Spleen (tissue), 11 donors: ENCODE results near the gene CTDSPL. TPM values are rescaled to one million over a fixed set of nuclear protein-coding genes. Genes with fewer than 3 reads are reported as not detected.

Source experiments
- DNase-seq: peaks from one replicate; pipeline ENCODE4 v3.0.0-alpha.2; 2020
- H3K27ac ChIP-seq, 8 donors: fragments of 200-600 bp; sonication (generic) in 7 of 8; 1 replicate in 4 of 8; 2 replicates in 4 of 8; pipeline versions ENCODE4 v1.5.0 to v1.8.0; 2016 to 2021; ENCODE audit warnings: inconsistent platforms in 4 of 8, mild to moderate bottlenecking in 4 of 8, moderate library complexity in 1 of 8
- H3K27me3 ChIP-seq, 7 donors: fragments of 200-600 bp; sonication (generic) in 6 of 7; replicated peaks in 1 of 7; 1 replicate in 4 of 7; 2 replicates in 3 of 7; pipeline versions ENCODE4 v1.5.0 to v1.8.0; 2016 to 2021; ENCODE audit warnings: inconsistent platforms in 3 of 7, mild to moderate bottlenecking in 1 of 7
- H3K36me3 ChIP-seq, 6 donors: fragments of 200-600 bp; sonication (generic) in 5 of 6; 1 replicate in 4 of 6; 2 replicates in 2 of 6; pipeline versions ENCODE4 v1.5.0 to v1.8.0; 2016 to 2021; ENCODE audit warnings: inconsistent platforms in 2 of 6
- H3K4me1 ChIP-seq, 6 donors: fragments of 200-600 bp; sonication (generic) in 5 of 6; 1 replicate in 3 of 6; 2 replicates in 3 of 6; pipeline versions ENCODE4 v1.5.0 to v1.8.0; 2016 to 2021; ENCODE audit warnings: inconsistent platforms in 3 of 6
- H3K4me3 ChIP-seq, 8 donors: fragments of 200-600 bp; sonication (generic) in 7 of 8; 1 replicate in 4 of 8; 2 replicates in 4 of 8; pipeline versions ENCODE4 v1.5.0 to v1.8.0; 2016 to 2021; ENCODE audit warnings: inconsistent platforms in 4 of 8, mild to moderate bottlenecking in 4 of 8, moderate library complexity in 2 of 8
- H3K9me3 ChIP-seq, 8 donors: fragments of 200-600 bp; sonication (generic) in 7 of 8; 1 replicate in 4 of 8; 2 replicates in 4 of 8; pipeline versions ENCODE4 v1.5.0 to v1.8.0; 2016 to 2021; ENCODE audit warnings: inconsistent platforms in 4 of 8
- CTCF ChIP-seq, 11 experiments: fragments of 200-600 bp in 7 of 11; fragments of 450-650 bp in 4 of 11; sonication (generic) in 4 of 11; IDR thresholded peaks in 8 of 11; conservative IDR thresholded peaks in 3 of 11; 1 replicate in 7 of 11; 2 replicates in 4 of 11; pipeline versions ENCODE4 v1.4.0 to v1.8.0; 2016 to 2021; ENCODE audit warnings: antibody characterized with exemption in 11 of 11, inconsistent platforms in 4 of 11, mild to moderate bottlenecking in 1 of 11
- POLR2A ChIP-seq, 3 donors: fragments of 450-650 bp; IDR thresholded peaks; one replicate each; pipeline ENCODE4 v1.5.1; 2017; ENCODE audit warnings: antibody characterized with exemption in 3 of 3, mild to moderate bottlenecking in 1 of 3
- POLR2AphosphoS5 ChIP-seq, 3 donors: sonication (generic); formaldehyde crosslinking; IDR thresholded peaks; one replicate each; pipeline ENCODE4 v1.5.1; 2017; ENCODE audit warnings: antibody characterized with exemption in 3 of 3
- WGBS, 5 donors: extraction: QIAGEN DNeasy Blood & Tissue Kit in 3 of 5; methylation state at CpG; one replicate each; pipeline versions ENCODE4 v1.1.5 to v1.1.7; 2013 to 2018; 5-methylcytosine and 5-hydroxymethylcytosine counted together
- intact Hi-C: fragments of 100-400 bp; cut with DNase I; formaldehyde crosslinking; loops from one replicate; pipeline ENCODE4 v1.15.0; 2023; ENCODE audit warnings: low total_unique reads
- polyA plus RNA-seq, 3 donors: library from polyadenylated mRNA; stranded (reverse); fragments of 200-250 nt; gene quantifications; one replicate each; pipeline ENCODE4 v1.2.1, GENCODE V29; 2013
- total RNA-seq, 7 donors: library from RNA; depleted of rRNA in 3 of 7; stranded (reverse); fragments of >200 nt in 3 of 7; fragmentation: NEBNext Ultra II Directional in 4 of 7; extraction: Animal tissue kit (Norgen Biotek cat#: 25700) in 4 of 7; gene quantifications; one replicate each; pipeline versions ENCODE4 v1.1.0 to v1.2.1, GENCODE V29; 2016 to 2021
- donor health status: healthy with polysubstance abuse.
- donor health status: DM: no; HTN: no; CAD: no; lungs with moderate emphysema.
- donor health status: DM: no; HTN: no; CAD: no.
- donor health status: Bipolar disorder and iron deficiency.
- donor health status: healthy.
- donor health status: DM: no; HTN: no; CAD: no.
- donor health status: DM: yes; HTN: yes; CAD: no.

Gene CTDSPL
- total and polyA plus RNA-seq, 10 donors = 3.9 to 46.0 (median 26.2) TPM

- peaks cover 0 to 95% (median 54%) of the 10 kb centered on the region in 6 donors for H3K36me3 ChIP-seq
- 83 to 92% (median 89%) methylated on average over 11 to 15 of the region's 15 CpGs for WGBS, 5 donors
- H3K27me3 ChIP-seq = no peaks in the 10 kb centered on the region
- peak; percentile 74 for DNase-seq
- H3K4me3 ChIP-seq = no peak overlapping the region
- H3K9me3 ChIP-seq = no peaks in the 10 kb centered on the region
- H3K4me1 ChIP-seq = peaks cover 0 to 24% (median 9%) of the 10 kb centered on the region in 6 donors
- H3K27ac ChIP-seq = no peak overlapping the region
- TF ChIP-seq CTCF (IDR thresholded peaks at IDR 0.05 in 8 of 11, conservative IDR thresholded peaks at IDR 0.05 in 3 of 11) (no peak), POLR2A (IDR thresholded peaks at IDR 0.05) (no peak), POLR2AphosphoS5 (IDR thresholded peaks at IDR 0.05) (no peak)
- intact Hi-C loops = no loop called here
Measured at GRCh38 chr3:38005076-38006020, 143.7 kb downstream of the CTDSPL start.

GRCh38 chr3:38006031-38006430, 144.4 kb downstream of the CTDSPL start:
- peak; percentile 72 for DNase-seq
- TF ChIP-seq POLR2AphosphoS5 (IDR thresholded peaks at IDR 0.05) (no peak), CTCF (IDR thresholded peaks at IDR 0.05 in 8 of 11, conservative IDR thresholded peaks at IDR 0.05 in 3 of 11) (no peak), POLR2A (IDR thresholded peaks at IDR 0.05) (no peak)
- Histone ChIP-seq H3K9me3 (no peaks in the 10 kb centered on the region), H3K4me3 (no peak overlapping the region), H3K36me3 (peaks cover 0 to 95% (median 52%) of the 10 kb centered on the region in 6 donors), H3K27me3 (no peaks in the 10 kb centered on the region), H3K4me1 (peaks cover 0 to 25% (median 9%) of the 10 kb centered on the region in 6 donors), H3K27ac (no peak overlapping the region)
- intact Hi-C loops = no loop called here
- 86 to 97% (median 88%) methylated on average over 5 of the region's 5 CpGs; no CpG with 5 or more reads in 1 of the 5 donors for WGBS, 5 donors

GRCh38 chr3:38006445-38006995, 144.8 kb downstream of the CTDSPL start:
- H3K36me3 ChIP-seq = peaks cover 0 to 95% (median 49%) of the 10 kb centered on the region in 6 donors
- TF ChIP-seq POLR2AphosphoS5 (IDR thresholded peaks at IDR 0.05) (peak in 1 of 3 donors; percentile 55), POLR2A (IDR thresholded peaks at IDR 0.05) (no peak), CTCF (IDR thresholded peaks at IDR 0.05 in 8 of 11, conservative IDR thresholded peaks at IDR 0.05 in 3 of 11) (no peak)
- intact Hi-C loops = no loop called here
- no peak overlapping the region for H3K4me3 ChIP-seq
- H3K9me3 ChIP-seq = no peaks in the 10 kb centered on the region
- H3K27me3 ChIP-seq = no peaks in the 10 kb centered on the region
- peak; percentile 76 for DNase-seq
- WGBS, 5 donors = 80 to 94% (median 91%) methylated on average over 7 to 16 of the region's 16 CpGs
- peaks cover 0 to 25% (median 9%) of the 10 kb centered on the region in 6 donors for H3K4me1 ChIP-seq
- no peak overlapping the region for H3K27ac ChIP-seq

GRCh38 chr3:38007754-38008090, 146.0 kb downstream of the CTDSPL start:
- intact Hi-C loops = no loop called here
- H3K27me3 ChIP-seq = no peaks in the 10 kb centered on the region
- H3K4me1 ChIP-seq = peaks cover 0 to 24% (median 9%) of the 10 kb centered on the region in 6 donors
- H3K36me3 ChIP-seq = peaks cover 0 to 83% (median 37%) of the 10 kb centered on the region in 6 donors
- 90 to 98% (median 96%) methylated on average over 7 of the region's 7 CpGs for WGBS, 5 donors
- TF ChIP-seq POLR2AphosphoS5 (IDR thresholded peaks at IDR 0.05) (no peak), POLR2A (IDR thresholded peaks at IDR 0.05) (no peak), CTCF (IDR thresholded peaks at IDR 0.05 in 8 of 11, conservative IDR thresholded peaks at IDR 0.05 in 3 of 11) (no peak)
- H3K9me3 ChIP-seq = no peaks in the 10 kb centered on the region
- DNase-seq = no peak
- no peak overlapping the region for H3K27ac ChIP-seq
- no peak overlapping the region for H3K4me3 ChIP-seq
